Fibroblast of lung (primary cell): ENCODE measurements around the gene IGFBPL1.

ENCODE experiments used
- EZH2 ChIP-seq: IDR thresholded peaks from 2 replicates; pipeline ENCODE4 v1.5.1; 2012; ENCODE audit warnings: low read length, control low read depth, mild to moderate bottlenecking; ENCODE audit errors: missing control alignments
- TF ChIP-seq, protein P1 (sequence below), 2 donors: IDR thresholded peaks in 1 of 2; conservative IDR thresholded peaks in 1 of 2; 1 replicate in 1 of 2; 2 replicates in 1 of 2; pipeline ENCODE4 v1.5.1; 2011 to 2012; ENCODE audit warnings: low read length in 2 of 2, control low read depth in 1 of 2, inconsistent platforms in 1 of 2, low read depth in 1 of 2, mild to moderate bottlenecking in 1 of 2

DNA sequence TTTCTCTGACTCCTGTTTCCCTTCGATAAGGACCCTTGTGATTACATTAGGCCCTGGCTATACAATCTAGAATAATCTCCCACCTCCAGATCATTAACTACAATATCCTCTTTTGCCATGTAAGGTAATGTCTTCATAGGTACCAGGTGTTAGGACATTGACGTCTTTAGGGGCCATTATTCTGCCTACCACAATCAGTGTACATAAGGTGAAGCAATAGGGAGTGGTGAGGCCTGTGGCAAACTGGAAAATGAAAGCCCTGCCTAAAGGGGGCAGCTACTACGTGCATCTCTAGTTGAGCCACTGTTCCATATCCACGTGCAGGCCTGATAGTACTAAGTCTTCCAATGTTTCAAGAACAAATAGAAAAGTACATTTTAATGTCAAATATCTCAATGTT, 36.5 kb downstream of the IGFBPL1 start:
- TF ChIP-seq, protein P1, sequence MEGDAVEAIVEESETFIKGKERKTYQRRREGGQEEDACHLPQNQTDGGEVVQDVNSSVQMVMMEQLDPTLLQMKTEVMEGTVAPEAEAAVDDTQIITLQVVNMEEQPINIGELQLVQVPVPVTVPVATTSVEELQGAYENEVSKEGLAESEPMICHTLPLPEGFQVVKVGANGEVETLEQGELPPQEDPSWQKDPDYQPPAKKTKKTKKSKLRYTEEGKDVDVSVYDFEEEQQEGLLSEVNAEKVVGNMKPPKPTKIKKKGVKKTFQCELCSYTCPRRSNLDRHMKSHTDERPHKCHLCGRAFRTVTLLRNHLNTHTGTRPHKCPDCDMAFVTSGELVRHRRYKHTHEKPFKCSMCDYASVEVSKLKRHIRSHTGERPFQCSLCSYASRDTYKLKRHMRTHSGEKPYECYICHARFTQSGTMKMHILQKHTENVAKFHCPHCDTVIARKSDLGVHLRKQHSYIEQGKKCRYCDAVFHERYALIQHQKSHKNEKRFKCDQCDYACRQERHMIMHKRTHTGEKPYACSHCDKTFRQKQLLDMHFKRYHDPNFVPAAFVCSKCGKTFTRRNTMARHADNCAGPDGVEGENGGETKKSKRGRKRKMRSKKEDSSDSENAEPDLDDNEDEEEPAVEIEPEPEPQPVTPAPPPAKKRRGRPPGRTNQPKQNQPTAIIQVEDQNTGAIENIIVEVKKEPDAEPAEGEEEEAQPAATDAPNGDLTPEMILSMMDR (conservative IDR thresholded peaks at IDR 0.05 in 1 of 2, IDR thresholded peaks at IDR 0.05 in 1 of 2; ENCODE audit: low read depth in 1 of 2, low read length in 2 of 2) = no peak
- no peak for TF ChIP-seq EZH2
